SIG-M5 (cell line): ENCODE measurements around the gene BAZ2B.

Experiments used
- DNase-seq: peaks from one replicate; lab custom pipeline; 2025; lab: John Stamatoyannopoulos, UW

Gene BAZ2B

GRCh38 chr2:159298967-159299366, 317.4 kb downstream of the BAZ2B start:
- DNase-seq, result no peak

GRCh38 chr2:159297042-159297707, 319.2 kb downstream of the BAZ2B start:
- DNase-seq, result no peak

- DNase-seq, result no peak
Observed at GRCh38 chr2:159292157-159292556, 324.2 kb downstream of the BAZ2B start.

- peak; percentile 27 for DNase-seq
Observed at GRCh38 chr2:159290289-159290907, 325.9 kb downstream of the BAZ2B start.

- DNase-seq, result no peak
Observed at GRCh38 chr2:159287733-159288132, 328.6 kb downstream of the BAZ2B start.

- peak; percentile 62 for DNase-seq
Observed at GRCh38 chr2:159286709-159287441, 329.5 kb downstream of the BAZ2B start.

- DNase-seq, result no peak
Observed at GRCh38 chr2:159285929-159286708, 330.2 kb downstream of the BAZ2B start, which contains the start of gene WDSUB1. TSS of gene WDSUB1 (minus strand) at chr2:159286703. CDS start at chr2:159283069, 3,634 bp downstream.

GRCh38 chr2:159285433-159285832, 330.9 kb downstream of the BAZ2B start:
- no peak for DNase-seq

GRCh38 chr2:159283529-159283928, 332.8 kb downstream of the BAZ2B start:
- no peak for DNase-seq

- DNase-seq, result no peak
Observed at GRCh38 chr2:159281002-159281401, 335.3 kb downstream of the BAZ2B start.

GRCh38 chr2:159279700-159280099, 336.6 kb downstream of the BAZ2B start:
- no peak for DNase-seq

- no peak for DNase-seq
Observed at GRCh38 chr2:159275111-159275510, 341.2 kb downstream of the BAZ2B start.

- DNase-seq, result no peak
Observed at GRCh38 chr2:159272156-159272555, 344.2 kb downstream of the BAZ2B start.

- DNase-seq, result no peak
Observed at GRCh38 chr2:159270744-159271379, 345.5 kb downstream of the BAZ2B start.
